KMS-11 (cell line): Measurements from ENCODE around the gene XRCC1.

Experiments used
- H2AFZ ChIP-seq: fragments of 200-600 bp; sonication (generic); 2 replicates; pipeline ENCODE4 v1.6.1; 2016; ENCODE audit warnings: antibody characterized with exemption, mixed run types, low read depth
- H3K27ac ChIP-seq: fragments of 200-600 bp; sonication (generic); 2 replicates; pipeline ENCODE4 v1.6.1; 2016; ENCODE audit warnings: mild to moderate bottlenecking, mixed run types
- H3K27me3 ChIP-seq: fragments of 200-600 bp; sonication (generic); 2 replicates; pipeline ENCODE4 v1.6.1; 2017; ENCODE audit warnings: mild to moderate bottlenecking, low read depth, mixed run types, moderate library complexity; ENCODE audit not compliant: insufficient read depth
- H3K36me3 ChIP-seq: fragments of 200-600 bp; sonication (generic); 2 replicates; pipeline ENCODE4 v1.6.1; 2017; ENCODE audit warnings: mild to moderate bottlenecking, mixed run types; ENCODE audit not compliant: insufficient read depth
- H3K4me1 ChIP-seq: fragments of 200-600 bp; sonication (generic); 2 replicates; pipeline ENCODE4 v1.6.1; 2016; ENCODE audit warnings: mild to moderate bottlenecking, low read depth, mixed run types; ENCODE audit not compliant: poor library complexity, severe bottlenecking
- H3K4me2 ChIP-seq: fragments of 200-600 bp; sonication (generic); 2 replicates; pipeline ENCODE4 v1.7.0; 2016; ENCODE audit warnings: mild to moderate bottlenecking, mixed run types
- H3K4me3 ChIP-seq: fragments of 200-600 bp; sonication (generic); IDR thresholded peaks from 2 replicates; pipeline ENCODE4 v1.6.1; 2017; ENCODE audit warnings: low read depth, low read length, mixed read lengths; ENCODE audit not compliant: insufficient read depth
- H3K79me2 ChIP-seq: fragments of 200-600 bp; sonication (generic); 2 replicates; pipeline ENCODE4 v1.6.1; 2016; ENCODE audit warnings: low read depth, mixed run types; ENCODE audit not compliant: insufficient read depth
- H3K9ac ChIP-seq: fragments of 200-600 bp; sonication (generic); 2 replicates; pipeline ENCODE4 v1.6.1; 2016; ENCODE audit warnings: mild to moderate bottlenecking, mixed run types
- H4K20me1 ChIP-seq: fragments of 200-600 bp; sonication (generic); 2 replicates; pipeline ENCODE4 v1.6.1; 2016; ENCODE audit warnings: mild to moderate bottlenecking, mixed run types; ENCODE audit not compliant: insufficient read depth
- TF ChIP-seq, protein P1 (sequence below): fragments of 200-600 bp; sonication (generic); conservative IDR thresholded peaks from 2 replicates; pipeline ENCODE4 v1.6.1; 2017; ENCODE audit warnings: low read depth, mild to moderate bottlenecking, antibody characterized with exemption, low read length, moderate library complexity, mixed read lengths

XRCC1 gene

DNA sequence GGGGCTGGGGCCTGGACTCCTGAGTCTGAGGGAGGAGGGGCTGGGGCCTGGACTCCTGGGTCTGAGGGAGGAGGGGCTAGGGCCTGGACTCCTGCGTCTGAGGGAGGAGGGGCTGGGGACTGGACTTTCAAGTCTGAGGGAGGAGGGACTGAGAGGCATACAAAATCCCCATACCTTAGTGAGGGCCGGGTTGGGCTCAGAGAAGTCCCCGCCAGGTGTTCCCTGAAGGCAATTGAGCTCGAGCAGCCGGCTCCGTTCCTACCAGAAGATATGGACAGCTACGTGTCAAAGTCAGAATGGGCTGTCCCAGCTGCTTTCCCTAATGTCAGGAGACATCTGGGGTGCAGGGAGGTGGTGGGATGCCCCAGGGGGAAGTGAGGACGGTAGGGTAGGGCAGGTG lies 80.2 kb downstream of the XRCC1 start:
- H3K27ac ChIP-seq = no peak overlapping the region
- TF ChIP-seq, protein P1, sequence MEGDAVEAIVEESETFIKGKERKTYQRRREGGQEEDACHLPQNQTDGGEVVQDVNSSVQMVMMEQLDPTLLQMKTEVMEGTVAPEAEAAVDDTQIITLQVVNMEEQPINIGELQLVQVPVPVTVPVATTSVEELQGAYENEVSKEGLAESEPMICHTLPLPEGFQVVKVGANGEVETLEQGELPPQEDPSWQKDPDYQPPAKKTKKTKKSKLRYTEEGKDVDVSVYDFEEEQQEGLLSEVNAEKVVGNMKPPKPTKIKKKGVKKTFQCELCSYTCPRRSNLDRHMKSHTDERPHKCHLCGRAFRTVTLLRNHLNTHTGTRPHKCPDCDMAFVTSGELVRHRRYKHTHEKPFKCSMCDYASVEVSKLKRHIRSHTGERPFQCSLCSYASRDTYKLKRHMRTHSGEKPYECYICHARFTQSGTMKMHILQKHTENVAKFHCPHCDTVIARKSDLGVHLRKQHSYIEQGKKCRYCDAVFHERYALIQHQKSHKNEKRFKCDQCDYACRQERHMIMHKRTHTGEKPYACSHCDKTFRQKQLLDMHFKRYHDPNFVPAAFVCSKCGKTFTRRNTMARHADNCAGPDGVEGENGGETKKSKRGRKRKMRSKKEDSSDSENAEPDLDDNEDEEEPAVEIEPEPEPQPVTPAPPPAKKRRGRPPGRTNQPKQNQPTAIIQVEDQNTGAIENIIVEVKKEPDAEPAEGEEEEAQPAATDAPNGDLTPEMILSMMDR = no peak
- no peak overlapping the region for H3K4me2 ChIP-seq
- H3K4me3 ChIP-seq = no peak overlapping the region
- H3K36me3 ChIP-seq = no peaks in the 10 kb centered on the region
- H2AFZ ChIP-seq = no peak overlapping the region
- H3K27me3 ChIP-seq = no peaks in the 10 kb centered on the region
- no peak overlapping the region for H3K9ac ChIP-seq
- H3K4me1 ChIP-seq = no peaks in the 10 kb centered on the region
- no peaks in the 10 kb centered on the region for H4K20me1 ChIP-seq
- no peaks in the 10 kb centered on the region for H3K79me2 ChIP-seq
